Transverse colon (tissue), 4 donors: ENCODE results near the gene TBC1D16. TPM values are rescaled to one million over a fixed set of nuclear protein-coding genes. Genes with fewer than 3 reads are reported as not detected.
A peak's percentile ranks its signal among the peaks of the same experiment; 100 is the strongest.

Experiments
- DNase-seq: peaks from one replicate; pipeline ENCODE4 v3.0.0-alpha.2; 2019
- H3K27ac ChIP-seq, 4 donors: fragments of 200-600 bp; sonication (generic); 2 replicates each; pipeline ENCODE4 v1.5.1; 2016 to 2018; ENCODE audit warnings: inconsistent platforms in 4 of 4
- H3K27me3 ChIP-seq: fragments of 200-600 bp; sonication (generic); 2 replicates; pipeline ENCODE4 v1.5.1; 2017; ENCODE audit warnings: inconsistent platforms
- H3K36me3 ChIP-seq, 4 donors: fragments of 200-600 bp; sonication (generic); 2 replicates each; pipeline ENCODE4 v1.5.1; 2017 to 2019; ENCODE audit warnings: inconsistent platforms in 4 of 4
- H3K4me1 ChIP-seq, 4 donors: fragments of 200-600 bp; sonication (generic); 2 replicates each; pipeline ENCODE4 v1.5.1; 2017 to 2020; ENCODE audit warnings: inconsistent platforms in 4 of 4
- H3K4me3 ChIP-seq, 4 donors: fragments of 200-600 bp; sonication (generic); 1 replicate in 1 of 4; 2 replicates in 3 of 4; pipeline versions ENCODE4 v1.5.1 to v1.6.1; 2017 to 2019; ENCODE audit warnings: inconsistent platforms in 4 of 4
- H3K9me3 ChIP-seq, 2 donors: fragments of 200-600 bp; sonication (generic); 2 replicates each; pipeline ENCODE4 v1.5.1; 2017 to 2019; ENCODE audit warnings: inconsistent platforms in 2 of 2
- EP300 ChIP-seq: sonication (generic); formaldehyde crosslinking; IDR thresholded peaks from one replicate; pipeline ENCODE4 v1.6.1; 2017; ENCODE audit warnings: antibody characterized with exemption, low read depth
- POLR2A ChIP-seq: fragments of 450-650 bp; IDR thresholded peaks from one replicate; pipeline ENCODE4 v1.6.1; 2016; ENCODE audit warnings: antibody characterized with exemption, mild to moderate bottlenecking, moderate library complexity
- POLR2AphosphoS5 ChIP-seq, 3 donors: sonication (generic); formaldehyde crosslinking; IDR thresholded peaks; one replicate each; pipeline ENCODE4 v1.6.1; 2016; ENCODE audit warnings: antibody characterized with exemption in 3 of 3
- WGBS, 2 donors: methylation state at CpG; one replicate each; pipeline ENCODE4 v1.1.5; 2018; ENCODE audit warnings: low coverage in 1 of 2; 5-methylcytosine and 5-hydroxymethylcytosine counted together
- in situ Hi-C, 4 donors: fragments of 200-750 bp; cut with MboI; loops; one replicate each; pipeline versions ENCODE4 v1.15.0 to v1.15.1; 2017; ENCODE audit warnings: low sequenced_read_pairs in 3 of 4, low pct_ligation_motif_present in 1 of 4, low pct_unique_long_range_greater_than_20kb in 1 of 4
- intact Hi-C: fragments of 100-400 bp; cut with DNase I; formaldehyde crosslinking; loops from one replicate; pipeline ENCODE4 v1.15.1; 2023; ENCODE audit warnings: low total_unique reads
- total RNA-seq, 4 donors: library from RNA; depleted of rRNA; stranded (reverse); fragments of >200 nt; gene quantifications; one replicate each; pipeline ENCODE4 v1.1.0, GENCODE V29; 2016
- TF ChIP-seq, protein P1 (sequence below), 5 experiments: fragments of 200-600 bp in 3 of 5; fragments of 450-650 bp in 2 of 5; sonication (generic) in 3 of 5; IDR thresholded peaks; 1 replicate in 2 of 5; 2 replicates in 3 of 5; pipeline ENCODE4 v1.5.1; 2016 to 2017; ENCODE audit warnings: antibody characterized with exemption in 5 of 5, inconsistent platforms in 3 of 5, mild to moderate bottlenecking in 2 of 5, moderate library complexity in 1 of 5

Gene TBC1D16
- total RNA-seq, 4 donors from 2014 or later = 12.3 to 22.4 (median 18.1) TPM

DNA sequence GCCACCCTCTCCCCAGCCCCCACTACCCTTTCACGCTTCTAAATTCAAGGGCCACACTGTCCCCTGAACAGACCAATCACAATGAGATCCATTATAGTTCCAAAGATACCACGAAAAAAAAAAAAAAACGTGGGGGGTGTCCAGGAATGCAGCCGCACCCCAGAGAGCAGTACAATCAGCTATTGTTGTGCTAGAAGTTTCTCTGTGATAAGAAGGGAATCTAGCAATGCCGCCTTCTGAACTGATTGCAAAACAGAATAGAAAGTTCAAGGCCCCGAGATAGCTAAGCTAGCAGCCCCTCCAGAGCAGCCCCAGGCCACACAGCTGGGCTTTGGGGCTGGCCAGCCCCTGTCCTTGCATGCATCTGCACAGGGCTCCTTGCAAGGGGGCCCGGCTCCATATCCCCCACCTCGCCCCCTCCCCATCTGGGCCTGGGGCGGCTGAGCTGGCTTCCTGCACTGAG lies 109.5 kb downstream of the TBC1D16 start:
- H3K27ac ChIP-seq = peak overlapping the region; percentile 30 to 78 (median 71)
- no peak for DNase-seq
- intact Hi-C loops (no loop called here), in situ Hi-C loops (no loop called here)
- no peak overlapping the region for H3K4me3 ChIP-seq
- peaks cover 15 to 53% (median 40%) of the 10 kb centered on the region in 4 donors for H3K4me1 ChIP-seq
- TF ChIP-seq, protein P1, sequence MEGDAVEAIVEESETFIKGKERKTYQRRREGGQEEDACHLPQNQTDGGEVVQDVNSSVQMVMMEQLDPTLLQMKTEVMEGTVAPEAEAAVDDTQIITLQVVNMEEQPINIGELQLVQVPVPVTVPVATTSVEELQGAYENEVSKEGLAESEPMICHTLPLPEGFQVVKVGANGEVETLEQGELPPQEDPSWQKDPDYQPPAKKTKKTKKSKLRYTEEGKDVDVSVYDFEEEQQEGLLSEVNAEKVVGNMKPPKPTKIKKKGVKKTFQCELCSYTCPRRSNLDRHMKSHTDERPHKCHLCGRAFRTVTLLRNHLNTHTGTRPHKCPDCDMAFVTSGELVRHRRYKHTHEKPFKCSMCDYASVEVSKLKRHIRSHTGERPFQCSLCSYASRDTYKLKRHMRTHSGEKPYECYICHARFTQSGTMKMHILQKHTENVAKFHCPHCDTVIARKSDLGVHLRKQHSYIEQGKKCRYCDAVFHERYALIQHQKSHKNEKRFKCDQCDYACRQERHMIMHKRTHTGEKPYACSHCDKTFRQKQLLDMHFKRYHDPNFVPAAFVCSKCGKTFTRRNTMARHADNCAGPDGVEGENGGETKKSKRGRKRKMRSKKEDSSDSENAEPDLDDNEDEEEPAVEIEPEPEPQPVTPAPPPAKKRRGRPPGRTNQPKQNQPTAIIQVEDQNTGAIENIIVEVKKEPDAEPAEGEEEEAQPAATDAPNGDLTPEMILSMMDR (IDR thresholded peaks at IDR 0.05) = no peak
- TF ChIP-seq POLR2A (no peak), EP300 (no peak), POLR2AphosphoS5 (IDR thresholded peaks at IDR 0.05) (no peak)
- H3K36me3 ChIP-seq = no peaks in the 10 kb centered on the region
- H3K9me3 ChIP-seq = no peaks in the 10 kb centered on the region
- 41 to 42% methylated on average over 5 to 8 of the region's 9 CpGs for WGBS, 2 donors
- peaks cover 44% of the 10 kb centered on the region for H3K27me3 ChIP-seq

DNA sequence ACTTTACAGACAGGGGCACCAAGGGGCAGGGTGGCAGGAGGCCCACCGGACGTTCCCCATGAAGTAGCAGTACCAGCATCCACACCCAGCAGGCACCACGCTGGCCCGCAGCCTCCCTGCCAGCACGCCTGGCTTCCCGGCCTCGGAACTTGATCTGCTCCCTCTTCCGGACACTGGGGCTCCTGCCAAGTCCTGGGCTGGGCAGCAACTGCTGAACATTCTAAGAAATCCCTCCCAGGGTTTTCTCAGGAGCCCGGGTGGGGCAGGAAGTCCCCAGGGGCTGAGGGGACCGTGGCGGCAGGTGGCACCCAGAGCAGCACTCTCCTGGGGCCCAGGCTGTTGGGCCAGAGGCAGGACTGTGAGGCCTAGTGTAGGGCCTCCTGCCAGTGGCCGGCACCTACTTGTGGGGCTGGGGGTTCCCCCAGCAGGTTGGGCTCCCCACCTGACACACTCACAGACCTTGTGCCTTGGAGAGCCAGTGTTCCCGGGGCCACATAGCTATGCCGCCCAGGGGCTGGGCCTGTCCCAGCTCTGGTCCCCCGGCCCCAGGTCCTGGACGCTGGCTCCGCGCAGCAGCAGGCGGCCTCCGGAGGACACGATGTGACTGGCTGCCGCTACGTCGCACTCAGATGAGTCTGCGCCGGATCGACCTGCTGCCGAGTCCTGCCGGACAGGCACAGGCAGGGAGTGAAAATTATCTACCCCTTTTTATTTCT lies 110.3 kb downstream of the TBC1D16 start:
- in situ Hi-C loops = no loop called here
- Histone ChIP-seq H3K9me3 (no peaks in the 10 kb centered on the region), H3K4me3 (no peak overlapping the region), H3K27me3 (peaks cover 41% of the 10 kb centered on the region), H3K4me1 (peaks cover 11 to 47% (median 33%) of the 10 kb centered on the region in 4 donors), H3K27ac (peak overlapping the region; percentile 35 to 78 (median 71)), H3K36me3 (no peaks in the 10 kb centered on the region)
- TF ChIP-seq POLR2A (peak; percentile 40), POLR2AphosphoS5 (IDR thresholded peaks at IDR 0.05) (peak; percentile 7 to 17 (median 8)), EP300 (no peak)
- TF ChIP-seq, protein P1 (IDR thresholded peaks at IDR 0.05) = peak in 2 of 5 experiments; percentile 17 to 29
- 52% methylated on average over 27 of the region's 29 CpGs; no CpG with 5 or more reads in 1 of the 2 donors for WGBS, 2 donors
- peak; percentile 86 for DNase-seq
- intact Hi-C loops = no loop called here

DNA sequence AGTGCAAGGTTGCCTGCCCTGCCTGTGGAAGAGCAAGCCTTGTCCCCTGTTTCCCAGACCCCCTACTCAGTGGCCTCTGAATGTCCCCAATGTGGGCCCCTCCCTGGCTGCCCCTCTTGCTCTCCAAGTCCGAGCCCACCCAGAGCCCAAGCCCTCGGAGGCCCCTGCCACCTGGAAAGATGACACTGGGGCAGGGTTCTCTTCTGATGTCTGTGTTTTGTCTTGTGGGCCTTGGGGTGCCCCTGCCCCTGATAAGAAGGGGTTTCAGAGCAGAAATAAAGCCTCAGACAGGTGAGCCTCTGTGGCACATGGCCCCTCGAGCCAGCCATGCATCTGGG lies 111.1 kb downstream of the TBC1D16 start:
- TF ChIP-seq POLR2A (no peak), POLR2AphosphoS5 (IDR thresholded peaks at IDR 0.05) (no peak), EP300 (no peak)
- TF ChIP-seq, protein P1 (IDR thresholded peaks at IDR 0.05) = no peak
- Histone ChIP-seq H3K4me3 (no peak overlapping the region), H3K36me3 (no peaks in the 10 kb centered on the region), H3K27me3 (peaks cover 35% of the 10 kb centered on the region), H3K27ac (peak overlapping the region; percentile 35 to 78 (median 71)), H3K4me1 (peaks cover 9 to 47% (median 33%) of the 10 kb centered on the region in 4 donors), H3K9me3 (no peaks in the 10 kb centered on the region)
- no peak for DNase-seq
- in situ Hi-C loops = no loop called here
- WGBS, 2 donors = 78% methylated on average over 3 of the region's 3 CpGs; no CpG with 5 or more reads in 1 of the 2 donors
- intact Hi-C loops = no loop called here

DNA sequence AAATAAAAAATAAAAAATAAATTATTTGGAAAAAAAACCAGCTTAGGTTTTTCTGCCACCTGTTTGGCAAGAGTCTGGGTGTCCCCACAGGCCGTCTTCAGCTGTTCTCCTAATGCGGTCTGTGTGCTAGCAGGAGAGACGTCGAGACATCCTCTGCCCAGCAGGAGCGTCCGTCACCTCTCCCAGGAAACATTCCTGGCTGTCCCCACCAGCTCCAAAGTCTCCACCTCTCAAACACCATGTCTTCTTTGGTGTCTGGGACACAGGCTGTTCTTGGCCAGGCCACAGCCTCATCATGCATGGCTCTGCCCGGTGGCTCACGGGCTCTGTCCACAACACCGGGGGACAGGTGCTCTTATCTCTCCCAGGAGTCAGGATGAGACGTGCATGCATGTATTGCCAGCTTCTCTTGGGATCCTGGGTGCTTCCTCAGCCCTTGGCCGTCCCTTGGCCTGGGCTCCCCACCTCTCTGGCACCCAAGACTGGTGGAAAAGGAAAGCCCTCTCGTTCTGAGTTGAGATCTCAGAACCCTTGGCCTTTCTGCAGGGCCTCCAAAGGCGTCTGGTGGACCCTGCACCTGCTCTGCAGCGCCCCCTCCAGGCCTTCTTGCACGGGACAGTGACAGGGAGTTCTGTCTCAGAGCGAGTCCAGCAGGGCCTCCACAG lies 111.6 kb downstream of the TBC1D16 start:
- WGBS, 2 donors = 67 to 75% methylated on average over 4 to 16 of the region's 16 CpGs
- peak; percentile 82 for DNase-seq
- peak overlapping the region in 1 of 4 donors; percentile 77 for H3K27ac ChIP-seq

More for the DNA sequence above, 111.6 kb downstream of the TBC1D16 start:
- Histone ChIP-seq H3K4me3 (no peak overlapping the region), H3K4me1 (peaks cover 13 to 52% (median 38%) of the 10 kb centered on the region in 4 donors), H3K9me3 (no peaks in the 10 kb centered on the region), H3K27me3 (peaks cover 30% of the 10 kb centered on the region), H3K36me3 (no peaks in the 10 kb centered on the region)
- in situ Hi-C loops (no loop called here), intact Hi-C loops (no loop called here)
- no peak for TF ChIP-seq POLR2AphosphoS5 (IDR thresholded peaks at IDR 0.05)
- TF ChIP-seq POLR2A = no peak
- TF ChIP-seq, protein P1 (IDR thresholded peaks at IDR 0.05) = peak; percentile 30 to 61 (median 50)
- no peak for TF ChIP-seq EP300
